Brain pericyte (primary cell): ENCODE data around the gene SH3PXD2B.
"Not testable (repeated sequence)": the region's sequence is repeated elsewhere in the genome, so short reads cannot be mapped to it uniquely, and the experiment has no call there.

Experiments used
- DNase-seq: peaks from one replicate; pipeline ENCODE4 v3.0.0-alpha.2; 2012; ENCODE audit warnings: low read depth, low spot score

Gene SH3PXD2B

DNA sequence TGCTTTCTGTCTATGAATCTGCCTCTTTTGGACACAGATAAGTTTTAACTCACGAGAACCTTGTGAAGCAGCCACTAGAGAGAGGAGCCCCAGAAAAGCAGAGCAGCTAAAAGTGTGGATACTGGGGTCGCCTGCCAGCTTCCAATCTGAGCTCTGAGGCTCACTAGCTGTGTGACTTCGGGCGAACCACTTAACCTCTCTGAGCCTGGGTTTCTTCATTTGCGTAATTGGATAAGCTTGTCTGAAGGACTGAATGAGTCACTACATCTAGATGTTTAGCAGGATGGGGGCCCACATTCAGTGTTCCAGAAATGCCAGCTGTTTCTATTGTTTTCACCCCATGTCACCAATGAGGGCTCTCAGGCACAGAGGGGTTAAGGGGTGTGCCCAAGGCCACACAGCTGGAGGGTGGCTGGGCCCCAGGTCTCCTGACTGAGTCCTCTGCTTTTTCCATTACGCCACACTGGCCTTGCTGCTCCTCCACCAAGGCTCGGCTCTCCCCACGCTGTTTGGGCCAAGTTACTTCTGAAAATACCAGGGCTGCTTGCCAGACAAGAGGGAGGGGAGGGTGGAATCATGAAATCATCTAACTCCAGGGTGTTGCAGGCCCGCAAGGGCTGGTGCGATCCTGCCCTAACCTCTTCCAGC is 36.2 kb downstream of the SH3PXD2B start:
- DNase-seq, result peak; percentile 82

- no peak for DNase-seq
These were observed 37.0 kb downstream of the SH3PXD2B start for GRCh38 chr5:172417130-172417841.

DNA sequence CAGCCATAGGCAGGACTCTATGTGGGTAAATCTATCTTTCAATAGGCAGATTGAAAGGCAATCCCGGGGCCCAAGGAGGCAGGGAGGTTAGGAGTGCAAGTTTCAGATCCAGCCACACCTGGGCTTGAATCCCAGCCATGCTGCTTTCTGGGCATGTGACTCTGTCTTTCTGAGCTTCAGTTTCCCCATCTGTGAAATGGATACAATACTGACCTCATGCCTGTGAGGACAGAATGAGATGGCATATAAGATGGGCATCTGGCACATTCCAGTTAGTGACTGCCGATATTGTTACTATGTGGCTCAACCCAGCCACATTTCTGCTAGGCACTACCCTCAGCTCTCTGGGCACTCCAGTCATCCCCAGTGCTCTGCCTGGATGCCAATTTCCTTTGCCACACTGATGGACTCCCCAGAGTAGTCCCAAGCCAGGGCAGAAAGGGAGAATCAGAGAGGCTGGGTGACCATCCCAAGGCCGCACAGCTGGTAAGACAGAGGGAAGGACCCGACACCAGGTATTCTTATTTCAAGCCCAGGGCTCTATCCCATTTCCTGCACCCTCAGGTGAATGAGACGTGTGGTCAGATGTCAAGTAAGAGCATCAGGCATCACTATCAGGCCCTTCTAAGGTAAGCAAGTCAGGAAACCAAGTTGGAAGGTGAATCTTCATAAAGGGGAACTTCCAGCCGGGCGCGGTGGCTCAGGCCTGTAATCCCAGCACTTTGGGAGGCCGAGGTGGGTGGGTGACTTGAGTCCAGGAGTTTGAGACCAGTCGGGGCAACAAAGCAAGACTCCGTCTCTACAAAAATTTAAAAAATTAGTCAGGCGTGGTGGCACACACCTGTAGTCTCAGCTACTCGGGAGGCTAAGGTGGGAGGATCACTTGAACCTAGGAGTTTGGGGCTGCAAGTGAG is 38.7 kb downstream of the SH3PXD2B start:
- no peak for DNase-seq

DNA sequence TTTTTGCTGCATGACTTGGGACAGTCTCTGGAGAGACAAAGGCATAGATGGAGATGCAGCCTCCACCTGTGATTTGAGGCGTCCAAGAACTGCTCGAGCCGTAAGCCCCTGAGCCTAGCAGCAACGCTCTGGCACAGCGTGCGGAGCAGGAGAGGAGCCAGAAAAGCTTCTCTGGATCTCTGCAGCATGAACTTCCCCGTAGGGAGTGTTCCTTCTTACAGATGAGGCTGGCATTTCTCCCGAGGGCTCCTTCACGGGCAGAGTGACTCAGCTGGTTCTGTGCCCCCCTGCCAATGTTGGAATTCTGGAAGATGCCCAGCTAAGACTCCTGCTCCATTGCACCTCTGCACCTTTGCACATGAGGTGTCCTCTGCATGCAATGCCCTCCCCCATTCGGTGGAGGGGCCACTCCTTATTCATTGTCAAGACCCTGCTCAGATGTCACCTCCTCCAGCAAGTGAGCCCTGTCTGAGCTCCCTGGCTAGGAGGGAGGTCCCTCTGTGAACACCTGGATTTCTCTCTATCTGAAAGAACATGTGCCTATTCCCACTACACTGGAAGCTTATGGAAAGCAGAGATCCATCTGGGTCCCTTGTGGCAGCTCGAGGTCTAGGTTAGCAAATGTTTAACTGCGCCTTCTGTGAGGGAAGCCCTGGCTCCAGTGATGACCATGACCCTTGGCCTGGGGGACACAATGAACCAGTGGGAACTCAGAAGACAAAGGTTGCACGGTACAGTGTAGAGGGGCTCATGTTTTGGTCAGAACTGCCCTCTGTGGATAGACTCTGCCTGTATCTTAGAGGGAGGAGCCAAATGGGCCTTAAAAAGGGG is 39.6 kb downstream of the SH3PXD2B start:
- no peak for DNase-seq

- DNase-seq, result no peak
These were observed 40.6 kb downstream of the SH3PXD2B start for GRCh38 chr5:172413601-172414171.

- peak; percentile 85 for DNase-seq
These were observed 41.5 kb downstream of the SH3PXD2B start for GRCh38 chr5:172412724-172413286.

DNA sequence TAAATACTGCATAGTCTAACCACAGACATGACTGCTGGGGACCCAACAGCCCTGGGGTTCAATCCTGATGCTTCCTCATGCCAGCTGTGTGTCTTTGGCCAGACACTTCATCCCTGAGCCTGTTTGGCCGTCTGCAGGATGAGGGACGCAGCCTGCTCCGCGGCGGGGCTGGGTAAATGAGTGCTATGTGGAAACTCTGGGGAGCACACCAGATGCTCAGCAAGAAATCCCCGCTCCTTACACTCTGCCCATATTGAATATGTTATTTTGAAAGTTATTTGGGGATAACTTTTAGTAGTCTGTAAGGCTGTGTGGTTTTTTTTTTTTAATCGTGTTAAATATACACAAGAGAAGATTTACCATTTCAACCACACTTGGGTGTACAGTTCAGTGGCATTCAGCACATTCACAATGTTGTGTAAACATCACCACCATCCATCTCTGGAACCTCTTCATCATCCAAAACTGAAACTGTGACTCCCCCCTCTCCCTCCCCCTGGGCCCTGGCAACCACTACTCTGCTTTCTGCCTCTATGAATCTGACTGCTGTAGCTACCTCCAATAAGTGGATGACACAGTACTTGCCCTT is 42.7 kb downstream of the SH3PXD2B start:
- no peak for DNase-seq

GRCh38 chr5:172410662-172411483 is 43.5 kb downstream of the SH3PXD2B start:
- DNase-seq, result no peak

DNA sequence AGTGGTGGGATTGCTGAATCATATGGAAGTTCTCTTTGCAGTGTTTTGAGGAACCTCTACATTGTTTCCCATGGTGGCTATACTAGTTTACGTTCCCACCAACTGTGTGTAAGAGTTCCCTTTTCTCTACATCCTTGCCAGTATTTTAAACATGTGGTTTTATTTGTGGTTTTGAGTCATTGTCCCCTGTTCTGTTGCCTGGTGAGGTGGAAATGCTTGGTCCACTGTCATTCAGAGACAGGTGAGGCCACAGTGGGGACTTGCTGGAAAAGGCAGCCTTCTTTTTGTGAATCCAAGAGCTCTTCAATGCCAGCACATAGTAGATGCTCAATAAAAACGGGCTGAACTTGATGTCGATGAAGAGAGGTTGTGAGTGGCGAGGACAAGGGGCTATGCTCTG is 44.2 kb downstream of the SH3PXD2B start:
- no peak for DNase-seq

- not testable (repeated sequence) for DNase-seq
These were observed 44.8 kb downstream of the SH3PXD2B start for GRCh38 chr5:172409477-172409876.

DNA sequence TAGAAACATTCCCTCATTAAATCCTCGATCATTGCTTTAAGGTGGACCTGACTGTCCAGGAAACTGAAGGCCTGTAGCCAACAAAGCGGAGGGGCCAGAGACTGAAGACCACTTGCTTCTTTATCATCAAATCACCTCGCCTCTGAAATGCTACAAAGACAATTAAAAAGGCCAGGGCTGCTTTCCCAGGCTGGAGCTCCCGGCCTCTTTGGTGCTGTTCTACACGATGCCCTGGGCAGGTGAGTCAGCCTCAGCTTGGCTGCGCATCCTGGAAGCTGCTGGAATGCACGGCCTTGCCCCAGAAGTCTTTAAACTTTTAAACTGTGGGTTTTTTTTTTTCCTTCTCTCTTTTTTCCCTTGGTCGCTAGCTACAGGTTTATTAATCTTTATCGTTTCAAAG is 46.5 kb downstream of the SH3PXD2B start:
- no peak for DNase-seq

- DNase-seq, result no peak
These were observed 47.1 kb downstream of the SH3PXD2B start for GRCh38 chr5:172407241-172407691.

- no peak for DNase-seq
These were observed 48.9 kb downstream of the SH3PXD2B start for GRCh38 chr5:172405226-172406107.

DNA sequence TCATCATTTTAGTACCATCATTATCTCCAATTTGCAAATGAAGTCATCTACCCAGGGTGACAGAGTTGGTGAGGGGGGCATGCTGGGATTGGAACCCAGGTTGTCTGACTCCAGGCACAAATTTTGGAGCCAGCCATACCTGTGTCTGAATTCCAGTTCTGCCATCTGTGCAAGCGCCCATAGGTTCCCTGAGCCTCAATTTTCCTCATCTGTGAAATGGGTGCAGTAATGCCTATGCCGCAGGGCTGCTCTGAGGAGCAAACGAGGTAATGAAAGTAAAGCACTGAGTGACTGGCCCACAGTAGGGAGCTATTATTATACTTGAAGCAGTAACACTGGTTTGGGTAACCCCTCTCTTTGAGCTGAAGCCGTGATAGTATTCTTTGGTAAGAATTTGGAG is 49.6 kb downstream of the SH3PXD2B start:
- no peak for DNase-seq

DNA sequence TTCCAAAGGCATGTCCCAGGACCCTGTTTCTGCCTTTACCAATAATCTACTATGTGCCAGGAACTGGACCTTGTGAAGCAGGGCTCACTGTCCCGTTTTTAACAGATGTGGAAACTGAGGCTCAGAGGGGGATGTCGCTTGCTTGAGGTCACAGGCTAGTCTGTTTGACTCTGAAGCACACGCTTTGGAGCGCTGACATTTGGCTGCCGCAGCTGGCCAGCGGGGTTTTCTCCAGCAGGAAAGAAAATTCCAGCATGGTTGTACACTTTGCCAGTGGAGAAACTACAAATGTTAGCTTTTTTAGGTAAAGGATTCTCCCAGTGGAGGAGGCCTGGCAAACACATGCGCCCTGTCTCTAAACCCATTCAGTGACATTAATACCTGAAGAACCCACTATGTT is 50.5 kb downstream of the SH3PXD2B start:
- DNase-seq, result no peak

- no peak for DNase-seq
These were observed 51.0 kb downstream of the SH3PXD2B start for GRCh38 chr5:172403189-172403796.

DNA sequence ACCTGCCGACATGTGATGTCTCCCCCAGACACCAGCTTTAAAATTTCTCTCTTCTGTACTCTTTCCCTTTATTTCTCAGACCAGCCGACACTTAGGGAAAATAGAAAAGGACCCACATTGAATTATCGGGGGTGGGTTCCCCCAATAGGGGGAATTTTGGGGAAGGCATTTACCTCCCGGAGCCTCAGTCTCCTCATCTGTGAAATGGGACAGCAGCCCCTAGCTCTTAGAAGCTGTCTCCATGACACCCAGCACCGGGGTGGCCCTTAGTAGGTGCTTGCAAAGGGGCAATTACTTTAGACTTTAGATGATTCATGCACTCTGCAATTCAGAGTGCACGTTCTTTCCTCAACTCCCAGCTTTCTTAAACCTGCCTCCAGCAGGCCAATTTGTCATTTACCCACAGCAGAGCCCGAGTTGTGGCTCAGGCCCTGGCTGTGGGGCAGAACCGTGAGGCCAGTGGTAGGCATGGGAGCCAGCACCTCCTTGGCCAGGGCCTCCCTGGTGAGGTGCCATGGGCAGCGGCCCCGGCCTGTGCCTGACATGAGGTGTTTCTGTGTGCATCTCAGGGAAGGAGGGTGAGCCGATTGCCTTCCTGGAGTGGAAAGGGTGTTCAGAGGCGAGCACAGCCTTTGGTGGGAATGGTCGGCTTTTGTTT is 51.7 kb downstream of the SH3PXD2B start:
- no peak for DNase-seq
